HEK293T (cell line): ENCODE data around the gene KDM4C.

Source experiments
- ARNT ChIP-seq: fragments of 450-650 bp; IDR thresholded peaks from 2 replicates; pipeline ENCODE4 v1.6.1; 2017; ENCODE audit warnings: mild to moderate bottlenecking
- BHLHE40 ChIP-seq: fragments of 450-650 bp; IDR thresholded peaks from 2 replicates; pipeline ENCODE4 v1.6.1; 2016; ENCODE audit warnings: mild to moderate bottlenecking, moderate library complexity, borderline replicate concordance
- FOXK2 ChIP-seq: fragments of 450-650 bp; IDR thresholded peaks from 2 replicates; pipeline ENCODE4 v1.6.1; 2016; ENCODE audit warnings: mild to moderate bottlenecking

DNA sequence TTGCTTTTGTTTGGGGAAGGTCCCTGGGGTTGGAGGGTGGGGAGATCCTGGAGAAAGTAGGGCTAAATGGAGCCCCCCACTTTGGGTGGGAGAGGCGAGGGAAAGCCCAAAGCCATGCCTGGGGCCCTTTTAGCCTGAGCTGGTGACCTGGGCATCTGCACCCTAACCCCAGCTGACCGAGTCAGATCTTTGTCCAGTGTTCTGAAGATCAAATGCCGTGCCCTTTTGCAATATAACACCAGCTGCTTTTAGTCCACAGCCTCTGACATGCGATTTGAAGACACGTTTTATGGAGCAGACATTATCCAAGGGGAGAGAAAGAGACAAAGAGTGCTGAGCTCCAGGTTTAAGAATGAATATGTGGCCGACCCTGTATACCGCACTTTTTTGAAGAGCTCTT, 416.5 kb downstream of the KDM4C start:
- TF ChIP-seq ARNT (no peak), FOXK2 (no peak), BHLHE40 (no peak)
